Stimulated activated CD4-positive, alpha-beta T cell treated with anti-CD3 and anti-CD28 coated beads, Interleukin-15, amount 100 ng/mL, for 48 hours (primary cell): ENCODE measurements around the gene TMEM245.
A peak's percentile ranks its signal among the peaks of the same experiment; 100 is the strongest.

Experiments used
- DNase-seq, 2 donors: peaks; one replicate each; pipeline ENCODE4 v3.0.0-alpha.2; 2020; ENCODE audit warnings: low read depth in 2 of 2

Gene TMEM245

GRCh38 chr9:109119439-109120203 is at the start of gene TMEM245:
TSS of gene TMEM245 (minus strand) at chr9:109119947. CDS start at chr9:109119913, 34 bp downstream.
- peak; percentile 91 to 92 for DNase-seq

- DNase-seq = no peak
Measured at GRCh38 chr9:109168170-109168569, 48.4 kb upstream of the TMEM245 start.

- DNase-seq = no peak
Measured at GRCh38 chr9:109167716-109168115, 48.0 kb upstream of the TMEM245 start.

- DNase-seq = no peak
Measured at GRCh38 chr9:109166771-109167601, 47.2 kb upstream of the TMEM245 start, which contains the start of gene FRRS1L. TSS of gene FRRS1L (minus strand) at chr9:109167249. CDS start at chr9:109167138, 111 bp downstream.

- no peak for DNase-seq
Measured at GRCh38 chr9:109166171-109166770, 46.5 kb upstream of the TMEM245 start.

- no peak for DNase-seq
Measured at GRCh38 chr9:109164042-109164441, 44.3 kb upstream of the TMEM245 start.

- no peak for DNase-seq
Measured at GRCh38 chr9:109163194-109163593, 43.4 kb upstream of the TMEM245 start.

- DNase-seq = no peak
Measured at GRCh38 chr9:109162677-109163076, 42.9 kb upstream of the TMEM245 start.

GRCh38 chr9:109161471-109161870 is 41.7 kb upstream of the TMEM245 start:
- no peak for DNase-seq

GRCh38 chr9:109159583-109159982 is 39.8 kb upstream of the TMEM245 start:
- DNase-seq = no peak

- no peak for DNase-seq
Measured at GRCh38 chr9:109158651-109159050, 38.9 kb upstream of the TMEM245 start.

GRCh38 chr9:109156708-109157107 is 37.0 kb upstream of the TMEM245 start:
- DNase-seq = no peak

GRCh38 chr9:109150925-109151545 is 31.3 kb upstream of the TMEM245 start:
- DNase-seq = no peak

GRCh38 chr9:109149722-109150121 is 30.0 kb upstream of the TMEM245 start:
- no peak for DNase-seq

GRCh38 chr9:109149089-109149488 is 29.3 kb upstream of the TMEM245 start:
- no peak for DNase-seq

- DNase-seq = no peak
Measured at GRCh38 chr9:109145051-109145450, 25.3 kb upstream of the TMEM245 start.

GRCh38 chr9:109143881-109144562 is 24.3 kb upstream of the TMEM245 start:
- no peak for DNase-seq

GRCh38 chr9:109141375-109141774 is 21.6 kb upstream of the TMEM245 start:
- no peak for DNase-seq

GRCh38 chr9:109139851-109140250 is 20.1 kb upstream of the TMEM245 start:
- no peak for DNase-seq

- no peak for DNase-seq
Measured at GRCh38 chr9:109138421-109138820, 18.7 kb upstream of the TMEM245 start.

GRCh38 chr9:109134167-109134578 is 14.4 kb upstream of the TMEM245 start:
- DNase-seq = no peak
